Transverse colon (tissue), 4 donors: ENCODE data around the gene TMEM214. TPM values are rescaled to one million over a fixed set of nuclear protein-coding genes. Genes with fewer than 3 reads are reported as not detected.

Experiments used
- DNase-seq: peaks from one replicate; pipeline ENCODE4 v3.0.0-alpha.2; 2019
- H3K27ac ChIP-seq, 4 donors: fragments of 200-600 bp; sonication (generic); 2 replicates each; pipeline ENCODE4 v1.5.1; 2016 to 2018; ENCODE audit warnings: inconsistent platforms in 4 of 4
- H3K27me3 ChIP-seq: fragments of 200-600 bp; sonication (generic); 2 replicates; pipeline ENCODE4 v1.5.1; 2017; ENCODE audit warnings: inconsistent platforms
- H3K36me3 ChIP-seq, 4 donors: fragments of 200-600 bp; sonication (generic); 2 replicates each; pipeline ENCODE4 v1.5.1; 2017 to 2019; ENCODE audit warnings: inconsistent platforms in 4 of 4
- H3K4me1 ChIP-seq, 4 donors: fragments of 200-600 bp; sonication (generic); 2 replicates each; pipeline ENCODE4 v1.5.1; 2017 to 2020; ENCODE audit warnings: inconsistent platforms in 4 of 4
- H3K4me3 ChIP-seq, 4 donors: fragments of 200-600 bp; sonication (generic); 1 replicate in 1 of 4; 2 replicates in 3 of 4; pipeline versions ENCODE4 v1.5.1 to v1.6.1; 2017 to 2019; ENCODE audit warnings: inconsistent platforms in 4 of 4
- H3K9me3 ChIP-seq, 2 donors: fragments of 200-600 bp; sonication (generic); 2 replicates each; pipeline ENCODE4 v1.5.1; 2017 to 2019; ENCODE audit warnings: inconsistent platforms in 2 of 2
- CTCF ChIP-seq, 5 experiments: fragments of 200-600 bp in 3 of 5; fragments of 450-650 bp in 2 of 5; sonication (generic) in 3 of 5; IDR thresholded peaks; 1 replicate in 2 of 5; 2 replicates in 3 of 5; pipeline ENCODE4 v1.5.1; 2016 to 2017; ENCODE audit warnings: antibody characterized with exemption in 5 of 5, inconsistent platforms in 3 of 5, mild to moderate bottlenecking in 2 of 5, moderate library complexity in 1 of 5
- EP300 ChIP-seq: sonication (generic); formaldehyde crosslinking; IDR thresholded peaks from one replicate; pipeline ENCODE4 v1.6.1; 2017; ENCODE audit warnings: antibody characterized with exemption, low read depth
- POLR2A ChIP-seq: fragments of 450-650 bp; IDR thresholded peaks from one replicate; pipeline ENCODE4 v1.6.1; 2016; ENCODE audit warnings: antibody characterized with exemption, mild to moderate bottlenecking, moderate library complexity
- POLR2AphosphoS5 ChIP-seq, 3 donors: sonication (generic); formaldehyde crosslinking; IDR thresholded peaks; one replicate each; pipeline ENCODE4 v1.6.1; 2016; ENCODE audit warnings: antibody characterized with exemption in 3 of 3
- WGBS, 2 donors: methylation state at CpG; one replicate each; pipeline ENCODE4 v1.1.5; 2018; ENCODE audit warnings: low coverage in 1 of 2; 5-methylcytosine and 5-hydroxymethylcytosine counted together
- in situ Hi-C, 4 donors: fragments of 200-750 bp; cut with MboI; loops; one replicate each; pipeline versions ENCODE4 v1.15.0 to v1.15.1; 2017; ENCODE audit warnings: low sequenced_read_pairs in 3 of 4, low pct_ligation_motif_present in 1 of 4, low pct_unique_long_range_greater_than_20kb in 1 of 4
- intact Hi-C: fragments of 100-400 bp; cut with DNase I; formaldehyde crosslinking; loops from one replicate; pipeline ENCODE4 v1.15.1; 2023; ENCODE audit warnings: low total_unique reads
- total RNA-seq, 4 donors: library from RNA; depleted of rRNA; stranded (reverse); fragments of >200 nt; gene quantifications; one replicate each; pipeline ENCODE4 v1.1.0, GENCODE V29; 2016

The TMEM214 gene
- total RNA-seq, 4 donors from 2014 or later: 51.2 to 179 (median 127) TPM

- in situ Hi-C loops: loop anchor here in 3 of 4 donors (5.0 to 10.0 kb wide), 2 partner anchors 50 to 52 kb away; no protein-coding TSS in a partner anchor
- H3K27ac ChIP-seq: peak overlapping the region in 3 of 4 donors; percentile 55 to 73 (median 60)
- WGBS, 2 donors: 64% methylated on average over 3 of the region's 3 CpGs; no CpG with 5 or more reads in 1 of the 2 donors
- TF ChIP-seq POLR2A: no peak
- TF ChIP-seq EP300: no peak
- peak; percentile 63 to 81 (median 66) for TF ChIP-seq CTCF (IDR thresholded peaks at IDR 0.05)
- no peak overlapping the region for H3K4me3 ChIP-seq
- intact Hi-C loops: loop anchor here (2.0 kb wide), 1 partner anchor 56 kb away; no protein-coding TSS in a partner anchor
- H3K36me3 ChIP-seq: no peaks in the 10 kb centered on the region
- DNase-seq: peak; percentile 66
- H3K9me3 ChIP-seq: no peaks in the 10 kb centered on the region
- peaks cover 19 to 46% (median 41%) of the 10 kb centered on the region in 4 donors for H3K4me1 ChIP-seq
- H3K27me3 ChIP-seq: no peaks in the 10 kb centered on the region
Observed at GRCh38 chr2:27016801-27017325, 15.9 kb upstream of the TMEM214 start.

GRCh38 chr2:27018142-27018541 lies 14.6 kb upstream of the TMEM214 start:
- Histone ChIP-seq H3K27me3 (no peaks in the 10 kb centered on the region), H3K36me3 (no peaks in the 10 kb centered on the region), H3K4me1 (peaks cover 23 to 48% (median 44%) of the 10 kb centered on the region in 4 donors), H3K27ac (no peak overlapping the region), H3K4me3 (no peak overlapping the region), H3K9me3 (no peaks in the 10 kb centered on the region)
- in situ Hi-C loops: loop anchor here in 3 of 4 donors (5.0 to 10.0 kb wide), 2 partner anchors 51 to 53 kb away; no protein-coding TSS in a partner anchor
- intact Hi-C loops: no loop called here
- WGBS, 2 donors: 81% methylated on average over 3 of the region's 3 CpGs; no CpG with 5 or more reads in 1 of the 2 donors
- no peak for DNase-seq
- no peak for TF ChIP-seq POLR2A
- TF ChIP-seq CTCF (IDR thresholded peaks at IDR 0.05): no peak
- no peak for TF ChIP-seq EP300
- TF ChIP-seq POLR2AphosphoS5 (IDR thresholded peaks at IDR 0.05): no peak

GRCh38 chr2:27019459-27019858 lies 13.3 kb upstream of the TMEM214 start:
- no peaks in the 10 kb centered on the region for H3K36me3 ChIP-seq
- in situ Hi-C loops: loop anchor here in 3 of 4 donors (5.0 to 10.0 kb wide), 2 partner anchors 52 to 55 kb away; no protein-coding TSS in a partner anchor
- DNase-seq: no peak
- TF ChIP-seq EP300: no peak
- TF ChIP-seq POLR2A: no peak
- no peak for TF ChIP-seq POLR2AphosphoS5 (IDR thresholded peaks at IDR 0.05)
- TF ChIP-seq CTCF (IDR thresholded peaks at IDR 0.05): no peak
- H3K9me3 ChIP-seq: no peaks in the 10 kb centered on the region
- H3K4me3 ChIP-seq: no peak overlapping the region
- H3K27me3 ChIP-seq: no peaks in the 10 kb centered on the region
- peaks cover 23 to 48% (median 44%) of the 10 kb centered on the region in 4 donors for H3K4me1 ChIP-seq
- peak overlapping the region; percentile 64 to 80 (median 75) for H3K27ac ChIP-seq
- 81 to 93% methylated on average over 3 to 9 of the region's 9 CpGs for WGBS, 2 donors
- intact Hi-C loops: no loop called here

GRCh38 chr2:27019931-27020855 lies 12.6 kb upstream of the TMEM214 start:
- Histone ChIP-seq H3K9me3 (no peaks in the 10 kb centered on the region), H3K4me3 (no peak overlapping the region), H3K27ac (peak overlapping the region; percentile 64 to 80 (median 75)), H3K4me1 (peaks cover 23 to 48% (median 43%) of the 10 kb centered on the region in 4 donors), H3K36me3 (no peaks in the 10 kb centered on the region), H3K27me3 (no peaks in the 10 kb centered on the region)
- intact Hi-C loops: loop anchor here (5.0 kb wide), 1 partner anchor 1123 kb away; no protein-coding TSS in a partner anchor
- in situ Hi-C loops: loop anchor here in 3 of 4 donors (5.0 to 10.0 kb wide), 2 partner anchors 53 to 55 kb away; no protein-coding TSS in a partner anchor
- 43 to 57% methylated on average over 4 to 9 of the region's 9 CpGs for WGBS, 2 donors
- DNase-seq: peak; percentile 70
- TF ChIP-seq POLR2A (no peak), POLR2AphosphoS5 (IDR thresholded peaks at IDR 0.05) (no peak), CTCF (IDR thresholded peaks at IDR 0.05) (no peak), EP300 (no peak)
